Activated T-cell treated with anti-CD3 and anti-CD28 coated beads, Interleukin-2, amount 50 U/mL, for 1 hour (primary cell): ENCODE results near the gene CAMSAP1.

Experiments
- DNase-seq: peaks from one replicate; pipeline ENCODE4 v3.0.0-alpha.2; 2020

The CAMSAP1 gene

DNA sequence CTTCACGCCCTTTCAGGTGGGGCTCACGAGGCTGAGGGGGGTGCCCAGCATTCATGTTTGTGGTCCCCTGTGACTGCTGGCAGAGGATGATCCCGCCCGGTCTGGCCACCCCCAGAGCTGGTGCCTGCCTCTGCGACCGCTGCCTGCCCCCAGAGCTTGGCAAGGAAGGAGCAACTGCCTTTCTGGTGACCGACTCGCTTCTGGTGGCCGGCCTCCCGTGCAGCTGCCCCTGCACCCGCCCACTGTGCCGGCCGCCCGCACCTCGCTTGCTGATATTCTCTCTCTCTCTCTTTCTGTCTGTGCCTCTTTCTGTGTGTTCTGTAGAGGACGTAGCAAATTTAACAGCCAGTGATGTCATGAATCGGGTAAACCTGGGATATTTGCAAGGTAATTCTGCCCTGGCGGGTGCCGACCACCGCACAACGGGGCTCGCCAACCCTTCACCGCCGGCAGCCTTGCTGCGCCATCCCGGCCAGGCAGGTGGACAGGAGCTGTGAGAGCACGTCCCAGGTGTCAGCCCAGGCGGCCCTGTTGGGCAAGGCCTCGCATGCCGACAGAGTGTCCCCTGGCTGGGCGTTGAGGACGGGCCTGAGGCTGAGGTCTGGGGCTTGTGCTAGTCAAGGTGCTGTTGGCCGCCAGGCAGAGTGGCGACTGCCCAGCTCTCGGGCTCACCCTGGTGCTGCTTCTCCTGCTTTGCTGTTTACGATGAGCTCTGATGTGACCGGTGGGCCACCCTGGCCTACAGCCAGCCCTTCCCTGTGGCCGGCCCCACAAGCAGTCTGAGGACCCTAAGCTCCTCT lies 119.4 kb downstream of the CAMSAP1 start:
- DNase-seq = no peak

- no peak for DNase-seq
Measured at GRCh38 chr9:135787317-135787716, 120.0 kb downstream of the CAMSAP1 start.

DNA sequence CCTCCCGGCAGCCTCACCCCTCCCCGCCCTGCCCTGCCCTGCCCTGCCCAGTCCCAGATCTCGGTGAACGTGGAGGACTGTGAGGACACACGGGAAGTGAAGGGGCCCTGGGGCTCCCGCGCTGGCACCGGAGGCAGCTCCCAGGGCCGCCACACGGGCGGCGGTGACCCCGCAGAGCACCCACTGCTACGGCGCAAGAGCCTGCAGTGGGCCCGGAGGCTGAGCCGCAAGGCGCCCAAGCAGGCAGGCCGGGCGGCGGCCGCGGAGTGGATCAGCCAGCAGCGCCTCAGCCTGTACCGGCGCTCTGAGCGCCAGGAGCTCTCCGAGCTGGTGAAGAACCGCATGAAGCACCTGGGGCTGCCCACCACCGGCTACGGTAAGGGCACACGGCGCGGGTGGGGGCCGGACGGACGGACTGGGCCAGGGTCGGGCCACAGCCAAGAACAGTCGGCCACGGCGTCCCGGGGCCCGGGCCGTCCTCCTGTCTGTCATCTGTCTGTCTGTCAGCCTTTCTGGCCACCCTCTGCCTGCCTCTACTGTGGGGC lies 121.1 kb downstream of the CAMSAP1 start:
- DNase-seq = no peak

DNA sequence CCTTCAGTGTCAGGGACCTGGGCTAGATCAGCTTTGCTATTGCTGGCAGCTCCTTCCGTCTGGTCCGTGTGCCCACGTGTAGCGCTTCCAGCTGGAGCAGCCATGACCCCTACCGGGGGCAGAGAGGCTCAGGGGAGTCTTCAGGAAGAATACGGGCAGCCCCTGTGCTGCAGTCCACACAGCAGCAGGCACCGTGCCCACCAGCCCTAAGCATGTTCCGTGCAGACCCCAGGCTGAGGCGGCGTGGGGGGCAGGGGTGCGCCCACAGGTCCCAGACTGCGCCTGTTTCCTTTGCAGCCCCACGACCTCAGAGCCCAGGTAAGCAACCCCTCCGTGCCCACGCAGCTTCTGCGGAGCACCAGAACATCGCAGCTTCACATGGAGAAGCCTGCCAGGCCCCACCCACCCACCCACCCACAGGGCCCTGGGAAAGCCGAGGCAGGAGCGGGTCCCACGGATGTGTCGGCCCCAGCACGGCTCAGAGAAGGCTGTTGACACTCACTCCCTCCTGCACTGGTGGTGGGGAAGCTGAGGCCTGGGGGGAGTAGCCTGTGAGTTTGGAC lies 122.3 kb downstream of the CAMSAP1 start:
- no peak for DNase-seq

- no peak for DNase-seq
Measured at GRCh38 chr9:135783540-135784245, 123.7 kb downstream of the CAMSAP1 start.

GRCh38 chr9:135782946-135783345 lies 124.4 kb downstream of the CAMSAP1 start:
- no peak for DNase-seq

DNA sequence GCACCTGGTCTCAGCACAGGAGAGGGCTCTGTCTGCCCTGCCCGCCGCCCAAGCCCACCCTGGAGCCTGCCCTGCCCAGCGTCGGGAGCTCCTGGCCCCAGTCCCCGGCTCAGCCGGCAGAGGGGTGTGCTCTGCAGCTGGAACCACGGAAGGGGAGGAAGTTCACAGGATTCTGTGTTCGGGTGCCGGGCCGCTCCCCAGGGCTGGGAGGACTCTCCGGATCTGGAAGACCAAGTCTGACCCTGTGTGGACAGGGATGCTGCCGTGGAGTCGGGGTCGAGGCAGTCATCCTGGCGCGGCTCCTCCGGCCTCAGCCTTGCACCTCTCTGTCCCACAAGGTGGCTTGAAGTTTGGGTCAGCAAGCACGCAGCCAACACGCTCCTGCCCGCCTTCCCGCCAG lies 126.7 kb downstream of the CAMSAP1 start:
- no peak for DNase-seq

DNA sequence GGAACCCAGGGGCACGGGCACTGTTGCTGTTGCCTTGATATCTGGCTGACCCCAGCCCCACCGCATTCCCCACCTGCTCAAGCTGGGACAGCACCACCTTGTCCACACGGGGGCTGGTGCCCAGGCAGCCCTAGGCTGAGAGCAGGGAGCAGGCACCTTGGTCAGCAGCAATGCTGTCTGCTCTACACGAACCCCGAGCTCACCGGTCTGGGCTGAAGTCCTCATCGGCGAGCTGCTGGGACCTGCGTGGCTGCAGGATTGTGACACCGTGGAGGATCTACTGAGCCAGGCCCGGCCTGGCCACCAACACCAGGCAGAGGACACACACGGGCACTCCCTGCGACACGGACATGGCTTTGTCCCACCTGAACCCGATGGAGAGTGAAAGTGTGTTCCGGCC lies 127.3 kb downstream of the CAMSAP1 start:
- DNase-seq = no peak

- no peak for DNase-seq
Measured at GRCh38 chr9:135779571-135779970, 127.8 kb downstream of the CAMSAP1 start.

DNA sequence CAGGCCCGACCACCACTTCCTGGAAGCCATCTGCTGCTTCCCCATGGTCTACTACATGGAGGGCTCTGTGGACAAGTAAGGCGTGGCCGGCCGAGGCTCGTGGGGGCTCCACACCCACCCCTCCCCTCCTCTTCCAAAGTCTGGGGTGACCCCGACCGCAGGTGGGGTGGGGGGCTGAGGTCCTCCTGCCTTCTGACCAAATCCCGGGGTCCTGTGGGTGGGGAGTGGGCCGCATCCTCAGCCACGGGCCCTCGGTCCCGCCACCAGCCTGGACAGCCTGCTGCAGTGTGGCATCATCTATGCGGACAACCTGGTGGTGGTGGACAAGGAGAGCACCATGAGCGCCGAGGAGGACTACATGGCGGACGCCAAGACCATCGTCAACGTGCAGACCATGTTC lies 128.9 kb downstream of the CAMSAP1 start:
- no peak for DNase-seq

DNA sequence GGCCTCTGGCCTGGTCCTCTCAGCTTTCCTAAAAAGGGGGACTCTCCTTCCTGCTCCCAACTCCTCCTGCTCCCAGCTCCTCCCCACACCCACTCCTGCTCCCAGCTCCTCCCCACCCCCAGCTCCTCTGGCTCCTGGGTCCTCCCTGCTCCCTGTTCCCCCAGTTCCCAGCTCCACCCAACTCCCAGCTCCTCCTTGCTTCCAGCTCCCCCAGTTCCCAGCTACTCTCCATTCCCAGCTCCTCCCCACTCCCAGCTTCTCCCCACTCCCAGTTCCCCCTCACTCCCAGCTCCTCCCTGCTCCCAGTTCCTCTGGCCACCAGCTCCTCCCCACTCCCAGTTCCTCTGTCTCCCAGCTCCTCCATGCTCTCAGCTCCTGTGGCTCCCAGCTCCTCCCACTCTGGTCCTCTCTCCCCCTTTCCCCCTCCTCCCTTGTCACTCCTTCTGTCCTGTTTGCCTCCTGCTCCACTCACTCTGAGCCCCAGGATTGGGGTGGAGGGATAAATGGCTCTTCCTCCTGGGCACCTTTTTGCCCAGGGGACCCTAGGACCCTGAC lies 129.6 kb downstream of the CAMSAP1 start:
- DNase-seq = no peak

GRCh38 chr9:135776893-135777622 lies 130.3 kb downstream of the CAMSAP1 start:
- no peak for DNase-seq

GRCh38 chr9:135775911-135776310 lies 131.4 kb downstream of the CAMSAP1 start:
- no peak for DNase-seq

DNA sequence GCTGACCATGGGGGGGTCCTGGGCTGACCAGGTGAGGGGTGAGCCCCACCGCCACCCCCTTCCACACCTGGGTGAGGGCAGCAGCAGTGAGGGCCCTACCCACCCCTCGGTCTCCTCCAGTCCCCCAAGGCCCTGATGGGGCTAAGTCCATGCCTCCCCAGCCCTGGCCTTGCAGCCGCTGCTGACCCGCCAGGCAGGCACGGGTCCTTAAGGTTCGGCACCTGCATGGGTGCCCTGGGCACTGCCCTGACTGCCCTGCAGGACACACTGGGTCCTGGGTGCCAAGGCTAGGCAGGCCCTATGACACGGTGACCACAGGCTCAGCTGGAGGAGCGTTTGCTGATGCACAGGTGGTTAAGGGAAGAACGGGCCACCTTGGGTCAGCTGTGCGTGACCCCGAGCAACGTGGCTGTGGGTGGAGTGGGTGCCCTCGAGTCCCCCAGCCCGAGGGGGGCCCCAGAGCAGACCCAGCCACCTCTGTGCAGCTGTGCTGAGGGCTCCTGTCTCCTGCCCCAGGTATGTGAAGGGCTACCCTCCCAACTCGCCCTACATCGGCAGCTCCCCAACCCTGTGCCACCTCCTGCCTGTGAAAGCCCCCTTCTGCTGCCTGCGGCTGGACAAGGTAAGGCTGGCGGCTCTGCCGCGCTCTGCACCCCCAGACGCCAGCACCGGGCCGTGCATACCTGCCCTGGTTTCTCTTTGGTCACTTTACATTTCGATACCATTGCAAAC lies 132.4 kb downstream of the CAMSAP1 start:
- no peak for DNase-seq

GRCh38 chr9:135774239-135774747 lies 133.1 kb downstream of the CAMSAP1 start:
- no peak for DNase-seq

- DNase-seq = no peak
Measured at GRCh38 chr9:135773530-135774238, 133.7 kb downstream of the CAMSAP1 start.

- no peak for DNase-seq
Measured at GRCh38 chr9:135772702-135773493, 134.4 kb downstream of the CAMSAP1 start.

DNA sequence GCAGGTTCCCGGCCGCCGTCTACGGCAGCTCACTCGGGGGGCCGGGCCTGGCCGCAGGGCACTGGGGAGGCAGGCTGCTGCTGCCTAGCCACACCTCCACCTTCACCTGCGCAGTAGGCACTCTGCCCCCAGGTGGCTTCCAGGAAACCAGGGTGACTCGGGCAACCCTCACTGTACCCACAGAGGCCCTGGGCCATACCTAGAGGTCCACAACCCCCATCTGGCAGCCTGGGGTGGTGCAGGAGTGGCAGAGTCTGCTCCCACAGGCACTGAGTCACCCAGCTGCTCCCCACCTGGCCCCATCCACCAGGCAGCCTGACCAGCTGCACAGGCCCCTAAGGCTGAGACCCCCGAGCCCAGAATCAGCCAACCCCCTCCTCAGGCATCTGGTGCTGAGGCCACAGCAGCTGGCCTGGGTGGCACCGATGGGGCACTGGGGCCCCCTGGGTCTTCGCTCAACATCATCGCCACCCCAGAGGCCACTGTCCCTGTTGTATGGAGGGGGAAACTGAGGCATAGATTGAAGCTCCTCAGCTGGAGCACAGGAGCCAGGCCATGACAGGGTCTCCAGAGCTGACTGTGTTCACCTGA lies 135.2 kb downstream of the CAMSAP1 start:
- DNase-seq = no peak

DNA sequence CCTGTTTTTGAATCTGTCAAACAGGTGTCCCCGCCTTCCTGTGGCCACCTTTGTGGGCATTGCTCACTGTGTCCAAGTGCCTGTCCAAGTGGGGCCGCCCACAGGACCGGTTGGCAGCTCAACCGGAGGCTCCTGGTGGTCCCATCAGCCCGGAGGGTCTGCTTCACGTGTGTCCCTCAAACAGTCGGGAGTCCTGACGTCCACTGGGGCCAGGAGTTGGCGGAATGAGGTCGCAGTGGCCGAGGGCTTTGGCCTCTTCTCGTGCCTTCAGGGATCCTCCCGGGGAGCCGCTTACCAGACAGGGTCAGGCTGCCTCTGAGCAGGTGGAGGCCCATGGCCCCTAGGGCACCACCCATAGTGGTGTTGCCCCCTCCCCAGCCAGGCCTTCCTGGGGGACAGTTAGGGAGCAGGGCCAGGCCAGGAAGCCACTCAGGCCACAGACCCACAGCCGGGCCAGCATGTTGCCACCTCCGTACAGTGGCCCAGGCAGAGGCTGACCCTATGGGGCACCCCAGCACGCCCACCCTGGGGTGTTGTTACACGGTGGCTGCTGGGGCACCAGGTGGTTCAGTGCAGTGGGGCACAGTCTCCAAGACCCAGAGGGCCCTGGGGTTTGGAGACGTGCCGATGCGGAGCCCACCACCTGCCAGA lies 135.8 kb downstream of the CAMSAP1 start:
- DNase-seq = no peak
